Measurements from ENCODE around the gene MAJIN. TPM values are rescaled to one million over a fixed set of nuclear protein-coding genes. Genes with fewer than 3 reads are reported as not detected.
A peak's percentile ranks its signal among the peaks of the same experiment; 100 is the strongest.

Gene MAJIN
- total RNA-seq, 2 experiments from 2014 or later, result not detected

DNA sequence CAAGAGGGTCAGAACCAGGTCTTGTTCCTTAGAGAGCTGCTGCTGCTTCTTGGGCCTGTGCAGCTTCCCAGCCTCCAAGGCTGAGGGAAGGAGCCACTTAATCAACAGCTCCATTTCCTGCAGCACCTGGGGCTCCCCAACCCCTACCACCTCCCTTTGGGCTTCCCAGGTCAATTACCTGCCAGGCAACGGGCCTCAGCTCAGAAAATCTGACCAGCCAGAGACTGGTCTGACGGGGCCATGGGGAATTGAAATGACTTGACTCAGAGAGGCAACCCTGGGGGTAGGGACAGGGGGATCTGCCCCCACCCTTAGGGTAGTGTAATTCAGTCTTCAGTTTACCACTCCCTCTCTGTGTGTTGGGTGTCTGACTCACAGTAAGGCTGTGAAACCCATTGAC is 4.7 kb upstream of the MAJIN start:
- Mint-ChIP-seq H3K4me3 (no peak overlapping the region), H3K36me3 (no peaks in the 10 kb centered on the region), H3K9me3 (no peaks in the 10 kb centered on the region), H3K4me1 (peaks cover 7% of the 10 kb centered on the region), H3K27me3 (peaks cover 2% of the 10 kb centered on the region), H3K27ac (no peak overlapping the region)
- POLR2A ChIA-PET, result no interaction called here
- DNase-seq (peak; percentile 17), ATAC-seq (ENCODE audit: low read depth) (no peak)

DNA sequence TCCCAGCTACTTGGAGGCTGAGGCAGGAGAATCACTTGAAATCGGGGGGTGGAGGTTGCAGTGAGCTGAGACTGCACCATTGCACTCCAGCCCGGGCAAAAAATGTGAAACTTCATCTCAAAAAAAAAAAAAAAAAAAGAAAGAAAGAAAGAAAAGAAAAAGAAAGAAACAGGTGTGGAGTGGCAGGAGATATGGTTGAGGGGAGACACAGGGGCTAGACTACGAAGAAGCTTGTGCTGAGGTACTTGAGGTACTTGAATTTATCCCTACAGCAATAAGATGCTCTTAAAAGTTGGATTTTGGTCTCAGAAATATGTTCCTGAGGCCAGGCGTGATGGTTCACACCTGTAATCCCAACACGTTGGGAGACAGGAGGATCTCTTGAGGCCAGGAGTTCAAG is 2.2 kb upstream of the MAJIN start:
- DNase-seq (no peak), ATAC-seq (ENCODE audit: low read depth) (no peak)
- Mint-ChIP-seq H3K4me1 (peaks cover 12% of the 10 kb centered on the region), H3K9me3 (no peaks in the 10 kb centered on the region), H3K27me3 (peaks cover 7% of the 10 kb centered on the region), H3K27ac (no peak overlapping the region), H3K4me3 (no peak overlapping the region), H3K36me3 (no peaks in the 10 kb centered on the region)
- POLR2A ChIA-PET, result no interaction called here

DNA sequence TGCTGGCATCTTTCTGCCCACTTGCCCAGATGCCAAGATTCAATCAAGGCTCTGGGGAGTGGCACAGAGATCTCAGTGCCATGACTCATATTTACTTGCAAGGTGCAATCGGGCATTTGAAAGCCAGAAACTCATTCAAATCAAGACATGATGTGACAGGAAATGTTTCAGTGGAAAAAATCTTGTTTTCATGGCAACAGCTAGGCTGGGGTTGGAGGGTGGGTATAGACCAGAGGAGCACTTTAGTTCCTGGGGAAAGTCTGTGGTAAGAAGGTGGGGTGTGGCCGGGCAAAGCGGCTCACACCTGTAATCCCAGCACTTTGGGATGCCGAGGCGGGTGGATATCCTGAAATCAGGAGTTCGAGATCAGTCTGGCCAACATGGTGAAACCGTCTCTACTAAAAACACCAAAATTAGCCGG is 1.2 kb downstream of the MAJIN start:
- peaks cover 5% of the 10 kb centered on the region for H3K27me3 Mint-ChIP-seq
- peak overlapping the region; percentile 35 for H3K4me3 Mint-ChIP-seq
- no peaks in the 10 kb centered on the region for H3K9me3 Mint-ChIP-seq
- ATAC-seq (ENCODE audit: low read depth) (no peak), DNase-seq (no peak)
- H3K36me3 Mint-ChIP-seq, result no peaks in the 10 kb centered on the region
- POLR2A ChIA-PET, result interaction anchor here (0.7 kb wide), 1 partner anchor 576 kb away, joined by 3 read pairs; no protein-coding TSS in a partner anchor
- no peak overlapping the region for H3K27ac Mint-ChIP-seq
- peaks cover 14% of the 10 kb centered on the region for H3K4me1 Mint-ChIP-seq

DNA sequence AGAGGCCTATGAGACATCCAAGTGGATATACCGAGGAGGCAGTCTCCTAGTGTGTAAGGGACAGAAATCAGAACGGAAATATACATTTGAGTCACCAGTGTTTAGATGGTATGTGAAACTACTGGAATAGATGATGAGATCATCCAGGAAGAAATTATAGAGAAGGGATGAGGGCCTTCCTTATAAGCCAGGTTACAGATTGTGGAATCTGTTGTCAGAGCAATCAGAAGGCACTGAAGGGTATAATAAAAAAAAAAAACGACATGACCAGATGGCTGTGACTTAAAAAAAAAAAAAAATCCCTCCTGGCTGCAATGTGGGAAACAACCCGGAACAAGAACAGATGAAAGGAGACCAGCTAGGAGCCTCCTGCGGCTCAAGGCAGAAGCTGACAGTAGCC is 2.7 kb downstream of the MAJIN start:
- peaks cover 17% of the 10 kb centered on the region for H3K4me1 Mint-ChIP-seq
- POLR2A ChIA-PET, result interaction anchor here (0.6 kb wide), 1 partner anchor 45 kb away, joined by 3 read pairs; the partner anchor contains the start of gene PPP2R5B
- no peak overlapping the region for H3K27ac Mint-ChIP-seq
- DNase-seq, result no peak
- no peak for ATAC-seq (ENCODE audit: low read depth)
- H3K9me3 Mint-ChIP-seq, result no peaks in the 10 kb centered on the region
- peaks cover 5% of the 10 kb centered on the region for H3K27me3 Mint-ChIP-seq
- H3K36me3 Mint-ChIP-seq, result no peaks in the 10 kb centered on the region
- H3K4me3 Mint-ChIP-seq, result no peak overlapping the region

DNA sequence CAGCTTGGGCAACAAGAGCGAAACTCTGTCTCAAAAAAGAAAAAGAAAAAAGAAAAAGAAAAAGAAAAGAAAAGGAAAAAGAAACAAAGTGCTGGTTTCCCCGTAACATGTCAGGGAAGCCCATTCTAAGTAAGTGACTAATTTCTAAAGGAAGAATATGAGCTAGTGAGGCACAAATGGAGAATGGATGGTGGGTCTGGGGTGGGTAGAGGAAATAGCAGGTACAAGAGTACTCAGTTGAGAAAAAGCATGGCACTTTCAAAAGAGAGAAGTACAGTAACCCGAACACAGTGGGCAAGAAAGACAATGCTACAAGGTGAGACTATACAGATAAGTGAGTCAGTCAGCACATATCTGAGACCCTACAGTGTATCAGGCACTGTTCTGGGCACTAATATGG is 4.5 kb downstream of the MAJIN start:
- H3K27me3 Mint-ChIP-seq, result peaks cover 10% of the 10 kb centered on the region
- H3K9me3 Mint-ChIP-seq, result no peaks in the 10 kb centered on the region
- H3K4me1 Mint-ChIP-seq, result peaks cover 17% of the 10 kb centered on the region
- no peak overlapping the region for H3K27ac Mint-ChIP-seq
- H3K4me3 Mint-ChIP-seq, result no peak overlapping the region
- ATAC-seq (ENCODE audit: low read depth), result no peak
- H3K36me3 Mint-ChIP-seq, result no peaks in the 10 kb centered on the region
- POLR2A ChIA-PET, result no interaction called here
- no peak for DNase-seq

DNA sequence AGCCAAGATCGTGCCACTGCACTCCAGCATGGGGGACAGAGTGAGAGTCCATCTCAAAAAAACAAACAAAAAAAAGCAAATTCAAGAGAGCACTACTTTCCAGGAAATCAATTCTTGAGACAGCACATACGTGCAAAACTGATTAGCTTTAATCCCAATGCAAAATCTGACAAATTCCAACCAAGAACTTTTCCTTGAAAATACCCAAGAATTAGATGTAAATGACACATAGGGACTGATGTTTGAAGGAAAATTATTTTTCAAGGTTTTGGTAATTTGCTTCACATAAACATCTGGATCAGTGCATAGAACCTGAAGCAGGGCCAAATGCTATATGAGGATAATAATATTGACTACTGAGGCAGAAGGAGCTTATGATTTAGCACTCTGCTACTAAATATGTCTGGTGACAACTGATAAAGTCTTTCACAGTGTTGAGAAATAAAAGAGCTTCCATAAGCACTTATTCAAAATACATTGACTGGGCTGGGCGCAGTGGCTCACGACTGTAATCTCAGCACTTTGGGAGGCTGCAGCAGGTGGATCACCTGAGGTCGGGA is 8.8 kb downstream of the MAJIN start:
- DNase-seq, result no peak
- Mint-ChIP-seq H3K9me3 (no peaks in the 10 kb centered on the region), H3K27ac (no peak overlapping the region), H3K4me3 (no peak overlapping the region), H3K27me3 (peaks cover 17% of the 10 kb centered on the region), H3K4me1 (peaks cover 11% of the 10 kb centered on the region), H3K36me3 (no peaks in the 10 kb centered on the region)
- POLR2A ChIA-PET, result no interaction called here
- no peak for ATAC-seq (ENCODE audit: low read depth)

DNA sequence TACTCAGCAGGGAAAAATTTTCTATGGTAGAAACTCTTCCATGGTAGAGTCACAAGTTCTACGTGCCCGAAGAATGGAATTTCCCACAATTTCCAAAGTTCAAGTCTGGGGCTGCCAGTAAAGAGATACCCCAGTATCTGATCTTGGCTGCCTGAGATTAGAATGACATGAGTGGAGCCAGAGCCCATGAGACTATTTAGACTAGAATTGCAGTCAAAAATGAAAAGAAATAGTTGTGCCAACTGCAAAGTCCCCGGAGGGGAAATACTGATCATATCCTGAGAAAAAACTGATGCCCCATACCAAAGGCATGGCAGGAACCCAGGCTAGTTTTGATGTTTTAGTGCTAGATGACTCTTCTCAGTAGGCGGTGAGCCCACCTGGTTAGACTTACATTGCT is 11.2 kb downstream of the MAJIN start:
- POLR2A ChIA-PET, result interaction anchor here (0.7 kb wide), 1 partner anchor 36 kb away, joined by 3 read pairs; the partner anchor contains the start of gene PPP2R5B

DNA sequence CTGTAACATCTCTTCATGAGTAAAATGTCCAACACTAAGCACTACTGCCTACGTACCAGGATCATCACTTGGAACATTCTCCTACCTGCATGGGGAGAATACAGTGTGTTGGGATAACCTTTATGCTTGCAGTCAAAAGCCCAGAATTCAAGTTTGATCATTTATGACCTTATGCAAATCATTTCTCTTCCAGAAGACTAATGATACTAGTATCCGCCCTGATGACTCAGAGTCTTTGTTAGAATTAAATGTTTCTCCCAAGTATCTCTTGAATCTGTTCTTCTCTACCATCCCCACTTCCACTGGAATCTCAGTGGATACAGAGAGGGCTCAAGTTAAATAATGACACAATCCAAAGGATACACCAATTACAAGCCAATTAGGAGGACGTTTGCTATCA is 12.4 kb downstream of the MAJIN start:
- H3K9me3 Mint-ChIP-seq, result no peaks in the 10 kb centered on the region
- H3K4me3 Mint-ChIP-seq, result no peak overlapping the region
- ATAC-seq (ENCODE audit: low read depth), result no peak

More for the DNA sequence above, 11.2 kb downstream of the MAJIN start:
- H3K4me3 Mint-ChIP-seq, result no peak overlapping the region
- H3K9me3 Mint-ChIP-seq, result no peaks in the 10 kb centered on the region
- no peaks in the 10 kb centered on the region for H3K36me3 Mint-ChIP-seq
- ATAC-seq (ENCODE audit: low read depth), result no peak
- no peak overlapping the region for H3K27ac Mint-ChIP-seq
- DNase-seq, result no peak
- H3K27me3 Mint-ChIP-seq, result peaks cover 19% of the 10 kb centered on the region
- peaks cover 8% of the 10 kb centered on the region for H3K4me1 Mint-ChIP-seq

DNA sequence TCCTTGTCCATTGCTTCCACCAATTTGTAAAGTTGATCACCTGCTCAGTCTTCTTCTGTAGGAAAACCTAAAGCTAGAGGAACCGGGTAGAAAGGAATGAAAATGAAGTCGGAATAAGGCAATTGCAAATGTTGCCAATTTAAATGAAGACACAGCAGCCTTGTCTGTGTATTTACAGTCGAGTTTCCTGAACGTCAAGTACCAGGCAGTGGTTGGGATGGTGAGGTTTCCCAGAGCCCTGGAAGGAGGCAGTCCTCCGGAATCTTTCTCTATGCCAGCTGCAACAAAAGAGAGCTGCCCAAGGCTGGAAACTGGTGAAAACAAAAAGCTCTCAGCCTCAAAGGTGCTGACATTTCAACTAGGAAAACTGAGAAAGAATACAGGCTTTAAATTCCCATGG is 17.7 kb downstream of the MAJIN start:
- no peak overlapping the region for H3K27ac Mint-ChIP-seq
- no peaks in the 10 kb centered on the region for H3K9me3 Mint-ChIP-seq
- POLR2A ChIA-PET, result no interaction called here
- ATAC-seq (ENCODE audit: low read depth) (no peak), DNase-seq (no peak)
- no peaks in the 10 kb centered on the region for H3K36me3 Mint-ChIP-seq
- H3K4me3 Mint-ChIP-seq, result no peak overlapping the region
- peaks cover 22% of the 10 kb centered on the region for H3K27me3 Mint-ChIP-seq
- no peaks in the 10 kb centered on the region for H3K4me1 Mint-ChIP-seq

More for the DNA sequence above, 12.4 kb downstream of the MAJIN start:
- peaks cover 2% of the 10 kb centered on the region for H3K4me1 Mint-ChIP-seq
- no peak for DNase-seq
- H3K27me3 Mint-ChIP-seq, result peaks cover 21% of the 10 kb centered on the region
- no peak overlapping the region for H3K27ac Mint-ChIP-seq
- H3K36me3 Mint-ChIP-seq, result no peaks in the 10 kb centered on the region
- POLR2A ChIA-PET, result no interaction called here

DNA sequence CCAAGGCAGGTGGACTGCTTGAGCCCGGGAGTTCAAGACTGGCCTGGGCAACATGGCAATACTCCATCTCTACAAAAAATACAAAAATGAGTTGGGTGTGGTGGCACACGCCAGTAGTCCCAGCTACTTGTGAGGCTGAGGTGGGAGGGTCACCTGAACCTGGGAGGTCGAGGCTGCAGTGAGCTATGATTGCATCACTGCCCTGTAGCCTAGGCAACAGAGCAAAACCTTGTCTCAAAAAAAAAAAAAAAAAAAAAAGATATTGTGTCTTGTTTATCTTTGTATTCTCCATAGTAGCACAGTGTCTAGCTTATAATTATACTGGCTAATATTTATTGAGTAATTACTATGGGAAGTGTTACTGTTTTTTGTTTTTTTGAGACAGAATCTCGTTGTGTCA is 20.4 kb downstream of the MAJIN start:
- Mint-ChIP-seq H3K36me3 (no peaks in the 10 kb centered on the region), H3K4me3 (no peak overlapping the region), H3K9me3 (no peaks in the 10 kb centered on the region), H3K27ac (no peak overlapping the region), H3K27me3 (peaks cover 21% of the 10 kb centered on the region), H3K4me1 (no peaks in the 10 kb centered on the region)
- ATAC-seq (ENCODE audit: low read depth), result no peak
- DNase-seq, result no peak
- POLR2A ChIA-PET, result interaction anchor here (0.7 kb wide), 1 partner anchor 637 kb away, joined by 5 read pairs; no protein-coding TSS in a partner anchor

DNA sequence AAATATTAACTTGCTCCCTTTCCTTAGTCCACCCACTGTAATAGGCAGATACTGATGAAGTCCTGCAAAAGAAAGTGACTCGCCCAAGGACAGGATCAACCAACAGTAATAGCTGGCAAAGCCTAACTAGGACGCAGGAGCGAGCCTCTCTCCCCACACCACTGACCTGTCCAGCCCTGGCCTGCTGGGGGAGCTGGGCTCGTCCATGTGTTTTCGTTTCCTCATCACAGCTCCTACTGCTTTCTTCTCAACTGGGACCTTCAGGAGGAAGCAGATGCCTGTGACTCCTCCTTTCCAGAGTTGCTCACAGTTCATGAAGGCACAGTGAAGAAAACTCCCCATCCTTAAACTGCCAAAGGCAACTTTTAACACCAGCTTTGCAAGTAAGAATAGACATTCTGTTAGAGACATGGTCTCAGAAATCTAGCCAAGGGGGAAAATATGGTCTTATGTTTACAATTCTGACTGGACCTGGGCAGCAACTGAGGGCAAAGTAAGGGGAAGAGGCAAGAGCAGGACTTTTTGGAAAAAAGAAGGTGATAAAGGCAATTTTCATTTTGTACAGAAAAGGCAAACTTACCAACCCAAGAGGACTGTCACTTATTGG is 24.6 kb downstream of the MAJIN start:
- no peak for DNase-seq
- Mint-ChIP-seq H3K27ac (no peak overlapping the region), H3K4me3 (no peak overlapping the region), H3K4me1 (no peaks in the 10 kb centered on the region), H3K36me3 (no peaks in the 10 kb centered on the region), H3K27me3 (peaks cover 30% of the 10 kb centered on the region), H3K9me3 (no peaks in the 10 kb centered on the region)
- no peak for ATAC-seq (ENCODE audit: low read depth)
- POLR2A ChIA-PET, result no interaction called here

DNA sequence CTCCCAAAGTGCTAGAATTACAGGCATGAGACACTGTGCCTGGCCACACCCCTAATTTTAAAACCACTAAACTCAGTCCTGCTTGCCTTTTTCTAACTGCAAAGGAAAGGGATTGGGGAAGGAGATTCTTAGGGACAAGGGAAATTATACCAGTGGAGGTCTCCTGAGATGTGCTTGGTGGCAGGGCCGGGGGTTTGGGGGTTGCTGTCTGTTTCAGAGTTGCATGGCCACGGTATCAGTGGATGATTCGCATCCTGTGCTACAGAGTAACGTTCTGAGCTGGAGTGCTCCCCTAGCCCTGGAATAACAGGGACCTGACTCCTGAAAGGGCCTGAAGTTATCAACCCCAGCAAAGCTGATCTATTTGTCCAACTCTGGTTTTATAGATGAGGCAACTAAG is 35.4 kb downstream of the MAJIN start:
- POLR2A ChIA-PET, result interaction anchor here (1.3 kb wide), 1 partner anchor 12 kb away, joined by 3 read pairs; the partner anchor contains the start of gene PPP2R5B
- H3K4me1 Mint-ChIP-seq, result no peaks in the 10 kb centered on the region
- DNase-seq, result no peak
- H3K36me3 Mint-ChIP-seq, result peaks cover 7% of the 10 kb centered on the region
- no peak for ATAC-seq (ENCODE audit: low read depth)
- H3K27me3 Mint-ChIP-seq, result peaks cover 10% of the 10 kb centered on the region
- H3K4me3 Mint-ChIP-seq, result no peak overlapping the region
- no peak overlapping the region for H3K27ac Mint-ChIP-seq
- H3K9me3 Mint-ChIP-seq, result no peaks in the 10 kb centered on the region

DNA sequence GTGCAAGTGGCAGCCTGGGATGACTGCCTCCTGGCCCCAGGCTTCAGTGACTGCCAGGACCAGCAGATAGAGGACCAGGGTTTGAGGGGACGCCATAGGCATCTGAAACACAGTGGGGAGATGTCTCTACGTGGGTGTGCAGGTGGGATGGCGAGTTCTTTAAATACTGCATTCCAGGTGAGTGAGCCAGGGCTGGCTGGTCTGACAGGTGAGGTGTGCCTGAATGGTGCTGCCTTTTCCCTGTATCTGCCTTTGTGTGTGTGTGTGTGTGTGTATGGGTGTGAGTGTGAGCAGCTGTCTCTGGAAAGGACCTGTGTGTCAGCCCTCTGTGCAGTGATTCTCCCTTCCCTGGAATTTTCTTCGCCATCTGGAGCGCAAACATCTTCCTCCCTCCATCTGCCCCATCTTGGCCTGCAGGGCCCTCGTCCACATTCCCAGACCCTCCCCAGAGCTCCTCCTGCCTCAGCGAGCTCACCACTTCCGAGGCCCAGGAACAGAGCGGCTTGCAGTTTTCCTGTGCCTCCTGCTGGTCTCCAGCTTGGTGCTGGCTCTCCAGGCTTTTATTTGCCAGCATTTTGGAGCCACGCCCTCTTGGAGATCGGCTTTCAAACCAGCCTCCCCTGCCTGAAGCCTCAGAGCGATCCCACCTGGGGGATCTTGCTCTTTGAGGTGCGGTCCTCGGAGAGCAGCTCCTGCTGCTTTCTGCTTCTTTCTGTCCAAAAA is 36.4 kb downstream of the MAJIN start, which contains the start of gene GPHA2:
Gene GPHA2, minus strand, starts transcription at position 535 of the 723 bp plus-strand sequence. Its CDS starts 433 bp downstream, at position 102.
- Mint-ChIP-seq H3K27me3 (peaks cover 6% of the 10 kb centered on the region), H3K36me3 (peaks cover 7% of the 10 kb centered on the region), H3K4me3 (no peak within 1 kb of the TSS), H3K27ac (peak within 1 kb of the TSS; percentile 12), H3K9me3 (no peaks in the 10 kb centered on the region), H3K4me1 (no peaks in the 10 kb centered on the region)
- ATAC-seq (ENCODE audit: low read depth), result no peak
- no peak for DNase-seq
- POLR2A ChIA-PET, result no interaction called here

Data from activated naive CD8-positive, alpha-beta T cell treated with anti-CD3 and anti-CD28 coated beads, Interleukin-2, amount 10 ng/mL, durations not matched to agents 7 days and 5 days (primary cell).